GM20000 (cell line): Measurements from ENCODE around the gene ANO1.
"Not testable (repeated sequence)": the region's sequence is repeated elsewhere in the genome, so short reads cannot be mapped to it uniquely, and the experiment has no call there.

ENCODE experiments used
- DNase-seq: peaks from one replicate; pipeline ENCODE4 v3.0.0; 2012; ENCODE audit warnings: low spot score
- TF ChIP-seq, protein P1 (sequence below): IDR thresholded peaks from 2 replicates; pipeline ENCODE4 v1.5.1; 2012; ENCODE audit warnings: mild to moderate bottlenecking, control low read depth; ENCODE audit errors: extremely low read depth, missing control alignments

ANO1 gene

GRCh38 chr11:70032943-70033710 is 45.0 kb upstream of the ANO1 start:
- TF ChIP-seq, protein P1, sequence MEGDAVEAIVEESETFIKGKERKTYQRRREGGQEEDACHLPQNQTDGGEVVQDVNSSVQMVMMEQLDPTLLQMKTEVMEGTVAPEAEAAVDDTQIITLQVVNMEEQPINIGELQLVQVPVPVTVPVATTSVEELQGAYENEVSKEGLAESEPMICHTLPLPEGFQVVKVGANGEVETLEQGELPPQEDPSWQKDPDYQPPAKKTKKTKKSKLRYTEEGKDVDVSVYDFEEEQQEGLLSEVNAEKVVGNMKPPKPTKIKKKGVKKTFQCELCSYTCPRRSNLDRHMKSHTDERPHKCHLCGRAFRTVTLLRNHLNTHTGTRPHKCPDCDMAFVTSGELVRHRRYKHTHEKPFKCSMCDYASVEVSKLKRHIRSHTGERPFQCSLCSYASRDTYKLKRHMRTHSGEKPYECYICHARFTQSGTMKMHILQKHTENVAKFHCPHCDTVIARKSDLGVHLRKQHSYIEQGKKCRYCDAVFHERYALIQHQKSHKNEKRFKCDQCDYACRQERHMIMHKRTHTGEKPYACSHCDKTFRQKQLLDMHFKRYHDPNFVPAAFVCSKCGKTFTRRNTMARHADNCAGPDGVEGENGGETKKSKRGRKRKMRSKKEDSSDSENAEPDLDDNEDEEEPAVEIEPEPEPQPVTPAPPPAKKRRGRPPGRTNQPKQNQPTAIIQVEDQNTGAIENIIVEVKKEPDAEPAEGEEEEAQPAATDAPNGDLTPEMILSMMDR, result no peak
- no peak for DNase-seq

GRCh38 chr11:70033711-70034070 is 44.4 kb upstream of the ANO1 start:
- no peak for DNase-seq
- TF ChIP-seq, protein P1, result no peak

DNA sequence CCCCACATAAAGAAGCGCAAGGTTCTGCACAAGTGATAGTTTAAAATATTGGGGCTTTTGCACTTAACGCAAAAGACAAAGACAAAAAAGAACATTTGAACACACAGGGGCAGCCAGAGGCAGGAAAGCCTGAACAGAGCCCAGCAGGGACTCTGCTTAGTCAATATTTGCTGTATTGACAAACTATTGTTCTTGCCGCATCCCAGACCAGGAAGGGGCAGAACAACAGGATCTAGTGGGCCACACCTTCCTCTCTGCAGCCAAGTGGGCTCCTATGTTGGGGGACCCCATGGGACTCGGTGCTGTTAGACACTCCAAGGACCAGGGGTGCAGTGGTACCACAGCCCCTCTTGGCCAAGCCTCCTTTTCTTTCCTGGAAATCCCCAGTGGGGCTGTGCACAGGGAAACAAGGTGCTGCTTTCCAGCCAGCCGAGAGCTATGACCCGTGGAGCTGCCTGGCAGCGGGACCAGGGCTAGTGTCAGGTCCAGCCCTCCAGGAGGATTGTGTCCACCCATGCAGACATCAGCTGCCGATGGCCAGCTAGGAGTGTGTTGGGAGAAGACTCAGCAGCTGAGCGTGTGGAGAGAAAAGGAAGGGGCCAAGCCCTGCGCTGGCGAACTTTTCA is 43.3 kb upstream of the ANO1 start:
- TF ChIP-seq, protein P1, result no peak
- no peak for DNase-seq

- DNase-seq, result not testable (repeated sequence)
Measured at GRCh38 chr11:70035665-70036064, 42.5 kb upstream of the ANO1 start.

GRCh38 chr11:70036971-70037882 is 40.9 kb upstream of the ANO1 start:
- TF ChIP-seq, protein P1, result no peak
- DNase-seq, result no peak

GRCh38 chr11:70038034-70038834 is 39.9 kb upstream of the ANO1 start:
- no peak for DNase-seq
- TF ChIP-seq, protein P1, result no peak

- TF ChIP-seq, protein P1, result no peak
- DNase-seq, result no peak
Measured at GRCh38 chr11:70040452-70040851, 37.7 kb upstream of the ANO1 start.
